Suppressor macrophage treated with lipopolysaccharide for 4 hours (primary cell): ENCODE measurements around the gene LRPAP1.
"Not testable (repeated sequence)": the region's sequence is repeated elsewhere in the genome, so short reads cannot be mapped to it uniquely, and the experiment has no call there.

Source experiments
- DNase-seq: peaks from one replicate; pipeline ENCODE4 v3.0.0-alpha.2; 2020

Gene LRPAP1

GRCh38 chr4:3455596-3455995 is 76.6 kb downstream of the LRPAP1 start:
- DNase-seq = not testable (repeated sequence)
